SK-N-SH (cell line): ENCODE measurements around the gene TPP2.

Source experiments
- CTCF ChIP-seq: fragments of 200-600 bp; sonication (generic); IDR thresholded peaks from 2 replicates; pipeline ENCODE4 v1.6.1; 2017; ENCODE audit warnings: antibody characterized with exemption, mild to moderate bottlenecking, moderate library complexity
- EP300 ChIP-seq, 2 experiments: IDR thresholded peaks; 2 replicates each; pipeline versions ENCODE4 v1.4.0 to v1.6.1; 2012; ENCODE audit warnings: borderline replicate concordance in 1 of 2, low read depth in 1 of 2, low read length in 1 of 2
- FOXM1 ChIP-seq: IDR thresholded peaks from 2 replicates; pipeline ENCODE4 v1.4.0; 2012; ENCODE audit warnings: low read depth, mild to moderate bottlenecking
- GATA2 ChIP-seq: sonication (generic); formaldehyde crosslinking; IDR thresholded peaks from 2 replicates; pipeline ENCODE4 v1.5.0; 2020; ENCODE audit warnings: mild to moderate bottlenecking, missing genetic modification reagents
- JUND ChIP-seq: IDR thresholded peaks from 2 replicates; pipeline ENCODE4 v1.4.0; 2012
- RAD21 ChIP-seq: IDR thresholded peaks from 2 replicates; pipeline ENCODE4 v1.6.1; 2012; ENCODE audit warnings: mild to moderate bottlenecking, low read length
- RCOR1 ChIP-seq: fragments of 150-350 bp; IDR thresholded peaks from 2 replicates; pipeline ENCODE4 v1.6.1; 2017; ENCODE audit warnings: antibody characterized with exemption, low read length
- RFX5 ChIP-seq: IDR thresholded peaks from 2 replicates; pipeline ENCODE4 v1.6.1; 2012; ENCODE audit warnings: mild to moderate bottlenecking, improper control_type of control experiment, low read length
- RXRA ChIP-seq: IDR thresholded peaks from 2 replicates; pipeline ENCODE4 v1.4.0; 2012; ENCODE audit warnings: low read depth, mild to moderate bottlenecking, borderline replicate concordance
- SMC3 ChIP-seq: IDR thresholded peaks from 2 replicates; pipeline ENCODE4 v1.6.1; 2012; ENCODE audit warnings: low read depth, low read length, improper control_type of control experiment
- TF ChIP-seq, protein P1 (sequence below): fragments of 150-350 bp; IDR thresholded peaks from 2 replicates; pipeline ENCODE4 v1.6.1; 2017; ENCODE audit warnings: antibody characterized with exemption, low read length, low read depth, borderline replicate concordance

DNA sequence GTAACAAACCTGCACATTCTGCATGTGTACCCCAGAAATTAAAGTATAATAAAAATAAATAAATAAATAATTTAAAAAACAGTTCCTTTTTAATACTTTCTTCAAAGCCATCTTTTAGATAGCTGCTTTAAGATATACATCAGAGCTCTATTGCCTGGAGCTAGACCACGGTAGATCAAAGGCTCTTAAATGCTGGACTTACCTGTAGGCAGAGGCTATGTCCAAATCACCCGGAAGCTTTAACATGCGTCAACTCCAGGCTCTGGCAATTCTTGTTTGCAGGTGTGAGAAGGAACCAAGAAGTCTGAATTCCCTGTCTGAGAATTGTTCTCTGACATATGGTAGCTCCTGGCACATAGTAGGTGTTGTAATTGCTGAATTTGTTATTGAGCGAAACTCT lies 99.7 kb downstream of the TPP2 start:
- no peak for TF ChIP-seq RCOR1
- no peak for TF ChIP-seq GATA2 (CRISPR knock-in tag)
- no peak for TF ChIP-seq EP300 (IDR thresholded peaks at IDR 0.05; ENCODE audit: borderline replicate concordance in 1 of 2, low read depth in 1 of 2, low read length in 1 of 2)
- TF ChIP-seq FOXM1, result no peak
- no peak for TF ChIP-seq RAD21
- TF ChIP-seq SMC3, result no peak
- TF ChIP-seq RXRA, result no peak
- TF ChIP-seq, protein P1, sequence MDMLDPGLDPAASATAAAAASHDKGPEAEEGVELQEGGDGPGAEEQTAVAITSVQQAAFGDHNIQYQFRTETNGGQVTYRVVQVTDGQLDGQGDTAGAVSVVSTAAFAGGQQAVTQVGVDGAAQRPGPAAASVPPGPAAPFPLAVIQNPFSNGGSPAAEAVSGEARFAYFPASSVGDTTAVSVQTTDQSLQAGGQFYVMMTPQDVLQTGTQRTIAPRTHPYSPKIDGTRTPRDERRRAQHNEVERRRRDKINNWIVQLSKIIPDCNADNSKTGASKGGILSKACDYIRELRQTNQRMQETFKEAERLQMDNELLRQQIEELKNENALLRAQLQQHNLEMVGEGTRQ, result no peak
- TF ChIP-seq JUND, result no peak
- TF ChIP-seq CTCF, result no peak
- no peak for TF ChIP-seq RFX5
